ENCODE measurements around the gene SH3RF3. TPM values are rescaled to one million over a fixed set of nuclear protein-coding genes. Genes with fewer than 3 reads are reported as not detected.

The SH3RF3 gene
- total RNA-seq, 2 donors from 2014 or later, result 0.05 TPM; not detected in 1

DNA sequence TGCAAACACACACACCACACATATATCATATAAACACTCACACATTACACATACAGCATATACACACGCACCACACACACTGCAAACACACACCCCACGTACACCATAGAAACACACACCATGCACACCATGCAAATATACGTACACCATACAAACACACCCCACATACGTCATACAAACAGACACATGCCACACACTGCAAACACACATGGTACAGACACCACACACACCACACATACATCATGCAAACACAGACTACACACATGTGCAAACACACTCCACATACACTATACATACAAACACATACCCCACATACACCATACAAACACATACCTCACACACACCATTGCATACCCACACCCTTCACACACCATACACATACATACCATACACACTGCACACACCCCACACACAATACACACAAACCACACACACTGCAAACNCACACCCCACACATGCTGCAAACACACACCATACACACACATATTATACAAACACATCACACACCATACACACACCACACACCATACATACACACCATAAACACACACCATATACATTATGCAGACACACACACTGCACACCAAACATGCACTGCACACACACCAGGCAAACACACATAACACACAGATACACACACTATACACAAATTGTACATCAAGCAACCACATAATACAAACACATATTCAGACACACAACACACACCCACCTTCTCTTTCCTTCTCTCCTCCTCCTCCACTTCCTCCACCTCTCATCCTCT, 364.4 kb downstream of the SH3RF3 start:
- Mint-ChIP-seq H3K36me3 (no peaks in the 10 kb centered on the region), H3K4me3 (no peak overlapping the region), H3K27ac (no peak overlapping the region), H3K27me3 (no peaks in the 10 kb centered on the region), H3K4me1 (ENCODE audit: low read depth in 2 of 2) (no peaks in the 10 kb centered on the region), H3K9me3 (no peaks in the 10 kb centered on the region)
- no peak for ATAC-seq
- DNase-seq (ENCODE audit: low spot score), result no peak

DNA sequence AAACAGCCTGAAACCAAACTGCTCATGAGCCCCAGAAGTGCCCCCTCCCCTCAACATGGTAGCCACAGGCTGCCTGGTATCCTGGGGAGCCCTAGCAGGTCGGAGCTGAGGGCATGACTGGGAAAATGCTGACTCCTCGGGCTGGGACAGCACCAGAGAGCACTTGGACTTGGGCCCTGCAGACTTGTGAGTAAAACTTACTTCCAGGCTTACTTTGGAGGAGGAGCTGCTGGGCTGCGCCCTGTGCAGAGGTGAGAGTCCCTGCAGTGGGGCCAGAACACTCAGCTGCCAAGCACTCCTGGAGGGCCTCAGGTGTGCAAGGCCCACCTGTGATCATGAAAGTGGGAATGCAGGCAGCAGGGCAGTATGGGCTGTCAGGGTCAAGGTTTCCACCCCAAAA, 365.3 kb downstream of the SH3RF3 start:
- no peak for DNase-seq (ENCODE audit: low spot score)
- ATAC-seq, result no peak
- no peaks in the 10 kb centered on the region for H3K4me1 Mint-ChIP-seq (ENCODE audit: low read depth in 2 of 2)
- H3K4me3 Mint-ChIP-seq, result no peak overlapping the region
- H3K9me3 Mint-ChIP-seq, result no peaks in the 10 kb centered on the region
- H3K27ac Mint-ChIP-seq, result no peak overlapping the region
- H3K27me3 Mint-ChIP-seq, result no peaks in the 10 kb centered on the region
- no peaks in the 10 kb centered on the region for H3K36me3 Mint-ChIP-seq

DNA sequence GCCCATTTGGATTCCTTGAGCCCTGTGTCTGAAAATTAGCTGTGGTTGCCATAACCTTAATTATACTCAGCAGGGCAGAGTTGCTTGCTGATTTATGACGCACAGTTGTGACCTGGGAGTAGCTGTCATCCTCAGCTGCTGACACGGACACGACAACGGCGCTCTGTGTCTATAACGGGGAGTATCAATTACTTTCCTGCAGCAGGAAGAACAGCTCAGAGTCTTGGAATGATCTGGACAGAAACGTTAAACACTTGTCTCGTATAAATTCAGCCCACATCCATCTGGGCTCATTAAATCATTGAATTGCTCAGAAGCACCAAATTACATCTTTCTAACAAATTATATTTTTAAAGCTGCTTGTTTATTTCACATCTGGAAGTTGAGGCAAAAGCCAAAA, 368.5 kb downstream of the SH3RF3 start:
- no peaks in the 10 kb centered on the region for H3K27me3 Mint-ChIP-seq
- no peaks in the 10 kb centered on the region for H3K4me1 Mint-ChIP-seq (ENCODE audit: low read depth in 2 of 2)
- no peak for ATAC-seq
- H3K36me3 Mint-ChIP-seq, result no peaks in the 10 kb centered on the region
- no peak overlapping the region for H3K4me3 Mint-ChIP-seq
- H3K27ac Mint-ChIP-seq, result no peak overlapping the region
- no peaks in the 10 kb centered on the region for H3K9me3 Mint-ChIP-seq
- DNase-seq (ENCODE audit: low spot score), result no peak

- no peaks in the 10 kb centered on the region for H3K9me3 Mint-ChIP-seq
- H3K27ac Mint-ChIP-seq, result no peak overlapping the region
- DNase-seq (ENCODE audit: low spot score) (no peak), ATAC-seq (no peak)
- no peaks in the 10 kb centered on the region for H3K36me3 Mint-ChIP-seq
- no peak overlapping the region for H3K4me3 Mint-ChIP-seq
- no peaks in the 10 kb centered on the region for H3K4me1 Mint-ChIP-seq (ENCODE audit: low read depth in 2 of 2)
- H3K27me3 Mint-ChIP-seq, result peaks cover 0 to 2% of the 10 kb centered on the region in 2 donors
Observed at GRCh38 chr2:109497911-109498870, 369.2 kb downstream of the SH3RF3 start.

GRCh38 chr2:109498906-109499305, 369.9 kb downstream of the SH3RF3 start:
- H3K27ac Mint-ChIP-seq, result no peak overlapping the region
- no peaks in the 10 kb centered on the region for H3K4me1 Mint-ChIP-seq (ENCODE audit: low read depth in 2 of 2)
- peak in 1 of 2 donors; percentile 29 for ATAC-seq
- no peaks in the 10 kb centered on the region for H3K9me3 Mint-ChIP-seq
- no peaks in the 10 kb centered on the region for H3K36me3 Mint-ChIP-seq
- no peak overlapping the region for H3K4me3 Mint-ChIP-seq
- H3K27me3 Mint-ChIP-seq, result peaks cover 0 to 2% of the 10 kb centered on the region in 2 donors
- DNase-seq (ENCODE audit: low spot score), result no peak

DNA sequence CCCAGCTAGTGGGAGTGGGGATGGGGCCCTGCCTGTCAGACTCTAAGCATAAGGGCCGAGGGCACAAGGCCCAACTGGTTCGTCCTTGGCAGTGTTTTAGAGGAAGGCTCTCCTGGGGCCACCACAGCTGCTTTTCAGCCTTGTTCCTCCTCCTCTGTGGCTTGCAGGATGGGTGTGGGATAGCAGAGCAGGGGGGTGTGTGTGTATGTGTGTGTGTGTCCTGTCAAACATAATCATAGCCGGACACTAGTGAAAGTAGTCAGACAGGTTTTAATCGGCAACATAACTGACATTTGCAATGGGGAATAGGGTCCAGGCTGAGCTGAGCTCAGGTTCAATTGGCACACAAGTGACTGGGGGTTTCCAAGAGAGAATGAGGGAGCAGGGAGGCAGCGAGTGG, 370.6 kb downstream of the SH3RF3 start:
- Mint-ChIP-seq H3K9me3 (no peaks in the 10 kb centered on the region), H3K4me3 (no peak overlapping the region), H3K4me1 (ENCODE audit: low read depth in 2 of 2) (no peaks in the 10 kb centered on the region), H3K36me3 (no peaks in the 10 kb centered on the region), H3K27ac (no peak overlapping the region), H3K27me3 (peaks cover 0 to 4% of the 10 kb centered on the region in 2 donors)
- ATAC-seq, result no peak
- DNase-seq (ENCODE audit: low spot score), result no peak

DNA sequence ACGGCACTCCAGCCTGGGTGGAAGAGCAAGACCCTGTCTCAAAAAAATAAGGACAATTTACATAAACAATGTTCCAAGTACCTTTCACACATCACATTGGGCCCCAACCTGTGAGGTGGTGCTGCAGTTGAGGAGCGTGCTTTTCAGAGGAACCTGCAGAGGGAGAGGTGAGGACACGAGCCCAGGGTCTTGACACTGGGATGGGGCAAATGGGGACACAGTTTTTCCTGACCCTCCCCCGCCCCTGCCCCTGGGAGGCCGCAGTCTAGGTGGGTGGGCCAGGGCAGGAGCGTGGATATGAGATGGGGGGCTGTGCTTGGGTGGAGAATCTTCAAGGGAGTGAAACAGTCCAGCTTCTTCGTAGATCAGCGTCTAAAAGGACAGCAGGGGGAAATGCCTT, 371.9 kb downstream of the SH3RF3 start:
- ATAC-seq (no peak), DNase-seq (ENCODE audit: low spot score) (no peak)
- Mint-ChIP-seq H3K36me3 (no peaks in the 10 kb centered on the region), H3K27me3 (peaks cover 0 to 5% of the 10 kb centered on the region in 2 donors), H3K27ac (no peak overlapping the region), H3K9me3 (no peaks in the 10 kb centered on the region), H3K4me1 (ENCODE audit: low read depth in 2 of 2) (no peaks in the 10 kb centered on the region), H3K4me3 (no peak overlapping the region)

GRCh38 chr2:109501461-109501860, 372.5 kb downstream of the SH3RF3 start:
- DNase-seq (ENCODE audit: low spot score) (no peak), ATAC-seq (no peak)
- no peaks in the 10 kb centered on the region for H3K36me3 Mint-ChIP-seq
- H3K27me3 Mint-ChIP-seq, result peaks cover 0 to 5% of the 10 kb centered on the region in 2 donors
- H3K4me1 Mint-ChIP-seq (ENCODE audit: low read depth in 2 of 2), result no peaks in the 10 kb centered on the region
- no peak overlapping the region for H3K27ac Mint-ChIP-seq
- H3K9me3 Mint-ChIP-seq, result no peaks in the 10 kb centered on the region
- no peak overlapping the region for H3K4me3 Mint-ChIP-seq

GRCh38 chr2:109503191-109503590, 374.2 kb downstream of the SH3RF3 start:
- DNase-seq (ENCODE audit: low spot score), result no peak
- Mint-ChIP-seq H3K4me3 (no peak overlapping the region), H3K27me3 (peaks cover 0 to 5% of the 10 kb centered on the region in 2 donors), H3K4me1 (ENCODE audit: low read depth in 2 of 2) (no peaks in the 10 kb centered on the region), H3K27ac (no peak overlapping the region), H3K9me3 (no peaks in the 10 kb centered on the region), H3K36me3 (no peaks in the 10 kb centered on the region)
- ATAC-seq, result no peak

GRCh38 chr2:109507217-109507616, 378.2 kb downstream of the SH3RF3 start:
- Mint-ChIP-seq H3K27ac (no peak overlapping the region), H3K36me3 (no peaks in the 10 kb centered on the region), H3K4me3 (no peak overlapping the region), H3K27me3 (peaks cover 0 to 13% of the 10 kb centered on the region in 2 donors), H3K9me3 (no peaks in the 10 kb centered on the region), H3K4me1 (ENCODE audit: low read depth in 2 of 2) (peaks cover 4 to 5% of the 10 kb centered on the region in 2 donors)
- ATAC-seq, result no peak
- no peak for DNase-seq (ENCODE audit: low spot score)

DNA sequence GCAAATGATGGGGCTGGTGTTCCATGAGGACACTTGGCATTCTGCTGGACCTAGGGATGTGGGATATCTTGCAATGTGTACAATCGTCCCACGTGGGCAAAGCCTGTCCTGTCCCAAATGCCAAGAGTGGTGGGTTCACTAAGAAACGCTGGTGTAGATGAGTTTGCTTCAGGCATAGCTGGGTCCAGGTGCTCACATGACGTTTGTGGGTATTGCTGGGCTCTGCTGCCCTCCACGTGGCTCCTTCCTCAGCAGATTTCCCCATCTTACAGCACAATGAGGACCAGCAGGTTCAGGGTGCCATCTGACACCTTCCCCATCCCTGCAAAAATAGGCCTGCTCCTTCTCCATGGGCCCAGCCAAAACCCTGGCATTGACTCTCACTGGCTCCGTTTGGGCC, 378.8 kb downstream of the SH3RF3 start:
- H3K27me3 Mint-ChIP-seq, result peaks cover 0 to 14% of the 10 kb centered on the region in 2 donors
- no peak overlapping the region for H3K27ac Mint-ChIP-seq

GRCh38 chr2:109508556-109508955, 379.6 kb downstream of the SH3RF3 start:
- peaks cover 0 to 14% of the 10 kb centered on the region in 2 donors for H3K27me3 Mint-ChIP-seq
- H3K4me1 Mint-ChIP-seq (ENCODE audit: low read depth in 2 of 2), result peaks cover 11% of the 10 kb centered on the region in 2 donors
- H3K27ac Mint-ChIP-seq, result no peak overlapping the region
- no peak overlapping the region for H3K4me3 Mint-ChIP-seq
- no peaks in the 10 kb centered on the region for H3K36me3 Mint-ChIP-seq
- DNase-seq (ENCODE audit: low spot score) (no peak), ATAC-seq (no peak)
- H3K9me3 Mint-ChIP-seq, result no peaks in the 10 kb centered on the region

More for the DNA sequence above, 378.8 kb downstream of the SH3RF3 start:
- ATAC-seq, result no peak
- Mint-ChIP-seq H3K4me3 (no peak overlapping the region), H3K9me3 (no peaks in the 10 kb centered on the region), H3K4me1 (ENCODE audit: low read depth in 2 of 2) (peaks cover 4 to 5% of the 10 kb centered on the region in 2 donors), H3K36me3 (no peaks in the 10 kb centered on the region)
- DNase-seq (ENCODE audit: low spot score), result no peak

DNA sequence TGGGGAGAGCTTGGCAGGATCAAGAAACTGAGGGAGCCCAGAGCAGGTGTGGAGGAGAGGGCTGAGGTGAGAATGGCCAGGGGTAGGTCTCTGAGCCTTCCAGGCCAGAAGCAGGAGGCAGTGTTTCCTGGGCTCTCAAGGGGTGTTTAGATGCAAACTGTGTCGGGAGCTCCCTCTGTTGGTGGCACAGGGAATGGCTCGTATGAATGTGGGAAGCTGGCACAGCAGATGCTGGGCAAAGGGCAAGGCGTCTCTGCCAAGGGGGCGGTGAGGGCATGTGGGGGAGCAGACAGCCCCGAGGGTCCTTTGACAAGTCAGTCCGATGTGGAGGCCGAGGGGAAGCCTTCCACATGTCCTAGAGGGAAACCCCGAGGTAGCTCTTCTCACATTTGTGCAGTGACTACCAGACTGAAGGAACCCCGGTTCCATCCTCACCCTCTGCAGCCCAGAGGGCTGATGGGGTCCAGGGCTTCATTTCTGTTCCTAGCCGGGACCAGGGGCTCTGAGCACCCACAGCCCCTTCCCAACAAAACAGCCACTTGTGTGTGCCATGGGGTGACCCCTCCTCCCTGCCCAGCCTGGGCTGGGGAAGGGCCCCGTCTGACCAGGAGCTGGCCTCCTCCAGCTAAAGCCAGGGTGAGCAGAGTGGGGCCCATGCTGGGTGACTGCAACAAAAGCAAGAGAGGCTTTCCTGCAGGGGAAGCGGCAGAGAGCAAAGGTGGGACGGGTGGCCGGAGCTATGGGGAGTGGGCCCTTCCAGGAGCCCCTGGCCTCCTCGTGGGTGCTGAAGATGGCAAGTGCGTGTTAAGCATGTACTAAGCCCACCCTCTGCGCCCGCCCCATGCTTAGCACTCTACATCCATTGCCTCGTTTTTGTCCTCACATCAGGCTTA, 381.4 kb downstream of the SH3RF3 start:
- Mint-ChIP-seq H3K27ac (no peak overlapping the region), H3K36me3 (no peaks in the 10 kb centered on the region), H3K4me1 (ENCODE audit: low read depth in 2 of 2) (peaks cover 21% of the 10 kb centered on the region in 2 donors), H3K27me3 (peaks cover 0 to 13% of the 10 kb centered on the region in 2 donors), H3K4me3 (no peak overlapping the region), H3K9me3 (no peaks in the 10 kb centered on the region)
- peak; percentile 71 for DNase-seq (ENCODE audit: low spot score)
- ATAC-seq, result peak; percentile 32 to 43

All from natural killer cell treated with Interleukin-12 subunit alpha and Interleukin-12 subunit beta and Interleukin-15 and Interleukin-18, amount 100 ng/mL, for 72 hours (primary cell).